ACC112 (cell line): ENCODE data around the gene KCNQ4.

Experiments
- H2AFZ ChIP-seq: fragments of 200-600 bp; sonication (generic); one replicate; pipeline ENCODE4 v1.6.0; 2017; ENCODE audit warnings: antibody characterized with exemption, low read length; ENCODE audit not compliant: unreplicated experiment
- H3K27ac ChIP-seq: fragments of 200-600 bp; sonication (generic); 2 replicates; pipeline ENCODE4 v1.5.1; 2014; ENCODE audit warnings: low read depth, mild to moderate bottlenecking, antibody characterized with exemption, low read length, moderate library complexity
- H3K27me3 ChIP-seq: fragments of 200-600 bp; sonication (generic); 2 replicates; pipeline ENCODE4 v1.6.1; 2014; ENCODE audit warnings: mild to moderate bottlenecking, antibody characterized with exemption, low read length, moderate library complexity, mixed read lengths; ENCODE audit not compliant: insufficient read depth
- H3K36me3 ChIP-seq: fragments of 200-600 bp; sonication (generic); 2 replicates; pipeline ENCODE4 v1.6.1; 2016; ENCODE audit warnings: mild to moderate bottlenecking, antibody characterized with exemption, low read length, moderate library complexity, mixed read lengths; ENCODE audit not compliant: insufficient read depth
- H3K4me1 ChIP-seq: fragments of 200-600 bp; sonication (generic); one replicate; pipeline ENCODE4 v1.6.1; 2016; ENCODE audit warnings: low read length, mixed read lengths; ENCODE audit not compliant: insufficient read depth, unreplicated experiment, control insufficient read depth
- H3K4me3 ChIP-seq: fragments of 200-600 bp; sonication (generic); 2 replicates; pipeline ENCODE4 v1.5.1; 2014; ENCODE audit warnings: mild to moderate bottlenecking, low read depth, low read length
- H3K79me2 ChIP-seq: fragments of 200-600 bp; sonication (generic); one replicate; pipeline ENCODE4 v1.6.0; 2016; ENCODE audit warnings: low read length; ENCODE audit not compliant: control insufficient read depth, unreplicated experiment, insufficient read depth

KCNQ4 gene

GRCh38 chr1:40872276-40872675, 88.7 kb downstream of the KCNQ4 start:
- Histone ChIP-seq H3K36me3 (0 out of 2 replicates have a peak, but pooled peaks cover 7% of the 10 kb centered on the region), H3K79me2 (no peaks in the 10 kb centered on the region), H2AFZ (no peak overlapping the region), H3K4me3 (no peak overlapping the region), H3K27ac (no peak overlapping the region), H3K4me1 (peaks cover 32% of the 10 kb centered on the region), H3K27me3 (no peaks in the 10 kb centered on the region)

GRCh38 chr1:40873863-40874472, 90.4 kb downstream of the KCNQ4 start:
- Histone ChIP-seq H3K36me3 (0 out of 2 replicates have a peak, but pooled peaks cover 7% of the 10 kb centered on the region), H3K4me1 (peaks cover 38% of the 10 kb centered on the region), H3K79me2 (no peaks in the 10 kb centered on the region), H3K27ac (no peak overlapping the region), H2AFZ (no peak overlapping the region), H3K4me3 (no peak overlapping the region), H3K27me3 (no peaks in the 10 kb centered on the region)

DNA sequence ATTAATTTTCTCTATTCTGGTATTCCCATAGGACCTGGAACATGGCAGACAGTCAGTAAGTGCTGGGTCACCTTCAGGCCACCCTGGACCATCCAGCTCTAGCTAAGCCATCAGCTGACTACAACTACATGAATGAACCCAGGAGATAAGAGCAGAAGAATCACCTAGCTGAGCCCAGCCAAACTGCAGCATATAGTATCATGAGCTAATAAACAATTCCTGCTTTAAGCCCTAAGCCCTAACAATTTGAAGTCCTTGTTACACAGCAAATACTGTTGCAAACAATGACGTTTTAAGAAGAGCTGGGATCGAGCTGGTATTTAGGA, 92.8 kb downstream of the KCNQ4 start:
- Histone ChIP-seq H2AFZ (no peak overlapping the region), H3K36me3 (0 out of 2 replicates have a peak, but pooled peaks cover 7% of the 10 kb centered on the region), H3K4me3 (no peak overlapping the region; the same call in 1 of the 2 replicates), H3K27me3 (no peaks in the 10 kb centered on the region), H3K27ac (peak overlapping the region; percentile 93), H3K79me2 (no peaks in the 10 kb centered on the region), H3K4me1 (peaks cover 47% of the 10 kb centered on the region)

DNA sequence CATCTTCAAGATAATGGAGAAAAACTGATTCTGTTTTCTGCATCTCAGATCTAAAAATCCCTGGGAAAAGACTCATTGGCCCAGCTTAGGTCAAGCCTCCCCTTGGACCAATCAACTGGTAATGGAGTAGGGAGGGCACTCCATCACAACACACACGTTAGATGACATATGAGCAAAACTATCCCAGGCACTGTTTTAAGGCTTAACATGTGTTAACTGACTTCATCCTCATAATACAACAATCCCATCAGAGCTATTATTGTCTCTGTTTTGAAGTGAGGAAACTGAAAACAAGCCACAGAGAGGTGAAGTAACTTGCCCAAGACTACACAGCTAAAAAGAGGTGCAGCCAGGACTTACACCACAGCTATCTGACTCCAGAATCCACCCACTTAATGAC, 93.3 kb downstream of the KCNQ4 start:
- Histone ChIP-seq H3K4me3 (peak overlapping the region; percentile 13; the same call in 1 of the 2 replicates), H3K27ac (peak overlapping the region; percentile 93), H3K79me2 (no peaks in the 10 kb centered on the region), H2AFZ (no peak overlapping the region), H3K4me1 (peaks cover 47% of the 10 kb centered on the region), H3K27me3 (no peaks in the 10 kb centered on the region), H3K36me3 (0 out of 2 replicates have a peak, but pooled peaks cover 7% of the 10 kb centered on the region)

- Histone ChIP-seq H3K4me3 (no peak overlapping the region; the same call in 1 of the 2 replicates), H3K27me3 (no peaks in the 10 kb centered on the region), H2AFZ (no peak overlapping the region), H3K79me2 (no peaks in the 10 kb centered on the region), H3K36me3 (0 out of 2 replicates have a peak, but pooled peaks cover 7% of the 10 kb centered on the region), H3K27ac (peak overlapping the region; percentile 93), H3K4me1 (peaks cover 47% of the 10 kb centered on the region)
Observed at GRCh38 chr1:40877698-40878097, 94.1 kb downstream of the KCNQ4 start.

DNA sequence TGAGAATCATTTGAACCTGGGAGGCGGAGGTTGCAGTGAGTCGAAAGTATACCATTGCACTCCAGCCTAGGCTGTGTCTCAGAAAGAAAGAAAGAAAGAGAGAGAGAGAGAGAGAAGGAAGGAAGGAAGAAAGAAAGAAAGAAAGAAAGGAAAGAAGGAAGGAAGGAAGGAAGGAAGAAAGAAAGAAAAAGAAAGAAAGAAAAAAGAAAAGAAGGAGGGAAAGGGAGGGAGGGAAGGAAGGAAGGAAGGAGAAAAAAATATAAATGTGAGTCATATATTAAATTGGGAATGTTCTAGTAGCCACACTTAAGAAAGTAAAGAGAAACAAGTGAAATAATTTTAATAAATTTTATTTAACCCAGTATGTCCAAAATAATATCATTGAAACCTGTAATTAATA, 95.3 kb downstream of the KCNQ4 start:
- Histone ChIP-seq H3K27ac (peak overlapping the region; percentile 93), H3K4me3 (no peak overlapping the region), H3K36me3 (0 out of 2 replicates have a peak, but pooled peaks cover 7% of the 10 kb centered on the region), H2AFZ (no peak overlapping the region), H3K4me1 (peaks cover 47% of the 10 kb centered on the region), H3K27me3 (no peaks in the 10 kb centered on the region), H3K79me2 (no peaks in the 10 kb centered on the region)

- Histone ChIP-seq H2AFZ (no peak overlapping the region), H3K27ac (no peak overlapping the region), H3K79me2 (no peaks in the 10 kb centered on the region), H3K4me1 (peaks cover 47% of the 10 kb centered on the region), H3K4me3 (no peak overlapping the region), H3K27me3 (no peaks in the 10 kb centered on the region), H3K36me3 (0 out of 2 replicates have a peak, but pooled peaks cover 7% of the 10 kb centered on the region)
Observed at GRCh38 chr1:40879482-40880175, 96.0 kb downstream of the KCNQ4 start.

GRCh38 chr1:40880813-40881549, 97.4 kb downstream of the KCNQ4 start:
- Histone ChIP-seq H3K79me2 (no peaks in the 10 kb centered on the region), H3K36me3 (0 out of 2 replicates have a peak, but pooled peaks cover 7% of the 10 kb centered on the region), H3K27ac (no peak overlapping the region), H3K4me3 (no peak overlapping the region), H2AFZ (no peak overlapping the region), H3K27me3 (no peaks in the 10 kb centered on the region), H3K4me1 (peaks cover 36% of the 10 kb centered on the region)

DNA sequence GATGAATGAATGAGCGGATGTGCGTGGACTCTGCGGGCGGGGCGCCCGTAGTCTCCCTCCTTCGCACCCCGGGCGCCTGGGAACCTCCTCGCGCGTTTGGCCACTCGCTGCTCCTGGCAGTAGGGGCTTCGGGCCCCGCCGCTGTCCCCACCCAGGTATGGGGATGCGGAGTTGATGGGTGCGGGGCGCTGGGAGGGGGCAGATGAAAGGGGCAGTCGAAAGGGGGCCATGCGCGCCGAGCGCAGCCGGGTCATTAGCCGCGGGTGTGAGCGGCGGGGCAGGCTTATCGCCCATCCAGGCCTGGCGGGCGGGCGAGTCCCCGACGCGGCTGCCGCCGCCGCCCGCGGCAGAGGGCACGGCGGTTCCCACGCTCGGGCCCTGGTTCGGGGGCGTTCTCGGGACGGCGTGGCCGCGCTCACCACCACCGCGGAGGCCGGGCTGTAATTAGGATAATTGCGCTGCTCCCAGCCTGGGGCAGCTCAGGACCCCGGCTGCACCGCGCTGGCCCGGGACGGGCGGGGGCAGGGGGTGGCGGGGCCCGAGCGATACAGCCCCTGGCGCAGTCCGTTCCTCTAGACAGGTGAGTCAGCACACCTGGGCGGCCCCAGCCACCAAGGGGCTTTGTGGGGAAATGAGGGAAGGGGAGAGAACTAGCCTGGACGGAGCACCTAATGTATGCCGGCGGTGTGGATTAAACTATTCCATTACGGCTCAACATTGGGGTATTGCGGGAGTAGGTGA, 100.6 kb downstream of the KCNQ4 start:
- H3K4me1 ChIP-seq = peaks cover 7% of the 10 kb centered on the region
- no peak overlapping the region for H3K27ac ChIP-seq
- H3K36me3 ChIP-seq = no peaks in the 10 kb centered on the region
- no peaks in the 10 kb centered on the region for H3K27me3 ChIP-seq
- H3K79me2 ChIP-seq = no peaks in the 10 kb centered on the region
- H3K4me3 ChIP-seq = no peak overlapping the region
- no peak overlapping the region for H2AFZ ChIP-seq

DNA sequence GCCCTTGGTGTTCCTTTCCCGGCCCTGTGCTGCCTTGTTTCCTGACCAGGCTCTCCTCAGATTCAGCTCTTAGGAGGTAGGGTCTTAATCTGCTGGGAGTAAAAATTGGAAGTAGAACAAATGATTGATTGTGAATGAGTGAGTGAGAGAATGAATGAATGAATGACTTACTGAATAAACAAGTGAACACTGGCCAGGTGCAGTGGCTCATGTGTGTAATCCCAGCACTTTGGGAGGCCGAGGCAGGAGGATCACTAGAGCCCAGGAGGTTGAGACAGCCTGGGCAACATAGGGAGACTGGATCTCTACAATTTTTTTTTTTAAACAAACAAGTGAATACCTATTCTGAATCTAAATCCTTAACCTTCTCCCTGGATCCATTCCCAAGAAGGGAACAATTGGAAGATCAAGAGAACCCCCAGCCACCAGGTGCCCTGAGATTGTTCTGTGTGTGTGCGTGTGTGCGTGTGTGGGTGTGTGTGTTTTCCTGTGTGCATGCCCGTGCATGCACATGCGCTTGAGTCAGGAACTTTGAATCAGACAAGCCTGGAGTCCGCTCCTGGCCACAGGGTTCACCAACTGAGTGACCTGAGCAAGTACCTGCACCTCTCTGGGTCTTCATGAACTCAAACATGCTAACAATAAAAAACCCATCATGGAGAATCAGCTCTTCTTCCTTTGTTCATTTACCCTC, 102.9 kb downstream of the KCNQ4 start:
- no peaks in the 10 kb centered on the region for H3K79me2 ChIP-seq
- no peak overlapping the region for H3K27ac ChIP-seq
- H3K27me3 ChIP-seq = no peaks in the 10 kb centered on the region
- H3K4me1 ChIP-seq = no peaks in the 10 kb centered on the region
- no peak overlapping the region for H2AFZ ChIP-seq
- H3K36me3 ChIP-seq = no peaks in the 10 kb centered on the region
- no peak overlapping the region for H3K4me3 ChIP-seq
